H9 (cell line): ENCODE measurements around the gene NDUFS3. TPM values are rescaled to one million over a fixed set of nuclear protein-coding genes. Genes with fewer than 3 reads are reported as not detected.

ENCODE experiments used
- DNase-seq: peaks from one replicate; pipeline ENCODE4 v3.0.0-alpha.2; 2017
- H2AFZ ChIP-seq: one replicate; pipeline ENCODE4 v1.6.1; 2013; ENCODE audit warnings: mild to moderate bottlenecking, low read length, control low read depth, moderate library complexity
- H2AK5ac ChIP-seq: 2 replicates; pipeline ENCODE4 v1.6.1; 2013; ENCODE audit warnings: low read length, control low read depth, mixed read lengths; ENCODE audit not compliant: insufficient read length
- H2BK120ac ChIP-seq: one replicate; pipeline ENCODE4 v1.6.1; 2013; ENCODE audit warnings: low read depth, mild to moderate bottlenecking, low read length, control low read depth, inconsistent platforms; ENCODE audit not compliant: poor library complexity, severe bottlenecking
- H2BK12ac ChIP-seq: 2 replicates; pipeline ENCODE4 v1.6.1; 2013; ENCODE audit warnings: low read length, control low read depth, mixed read lengths, low read depth; ENCODE audit not compliant: insufficient read length
- H2BK15ac ChIP-seq: 2 replicates; pipeline ENCODE4 v1.6.1; 2013; ENCODE audit warnings: low read depth, low read length, control low read depth
- H2BK20ac ChIP-seq: one replicate; pipeline ENCODE4 v1.6.1; 2013; ENCODE audit warnings: low read depth, mild to moderate bottlenecking, low read length, control low read depth, inconsistent platforms; ENCODE audit not compliant: poor library complexity, severe bottlenecking
- H2BK5ac ChIP-seq: 2 replicates; pipeline ENCODE4 v1.6.1; 2013; ENCODE audit warnings: low read length, control low read depth, mixed read lengths; ENCODE audit not compliant: insufficient read length
- H3K14ac ChIP-seq: 2 replicates; pipeline ENCODE4 v1.6.1; 2013; ENCODE audit warnings: low read length, control low read depth; ENCODE audit not compliant: insufficient read depth
- H3K18ac ChIP-seq: 2 replicates; pipeline ENCODE4 v1.6.1; 2013; ENCODE audit warnings: low read depth, mild to moderate bottlenecking, mixed read lengths, low read length, control low read depth; ENCODE audit not compliant: insufficient read length
- H3K23ac ChIP-seq: 2 replicates; pipeline ENCODE4 v1.6.1; 2013; ENCODE audit warnings: low read length, control low read depth, mixed read lengths, low read depth; ENCODE audit not compliant: insufficient read length
- H3K23me2 ChIP-seq: 2 replicates; pipeline ENCODE4 v1.6.1; 2013; ENCODE audit warnings: low read depth, mild to moderate bottlenecking, mixed read lengths, low read length, control low read depth; ENCODE audit not compliant: insufficient read length, poor library complexity, severe bottlenecking
- H3K27ac ChIP-seq: 2 replicates; pipeline ENCODE4 v1.5.1; 2013; ENCODE audit warnings: low read length, control low read depth, mixed read lengths, low read depth; ENCODE audit not compliant: insufficient read length
- H3K27me3 ChIP-seq: 2 replicates; pipeline ENCODE4 v1.6.1; 2013; ENCODE audit warnings: low read length, control low read depth, inconsistent platforms; ENCODE audit not compliant: insufficient read depth
- H3K4ac ChIP-seq: 2 replicates; pipeline ENCODE4 v1.6.1; 2013; ENCODE audit warnings: low read depth, mild to moderate bottlenecking, control low read depth, inconsistent platforms, low read length, moderate library complexity
- H3K4me1 ChIP-seq: 2 replicates; pipeline ENCODE4 v1.6.1; 2013; ENCODE audit warnings: low read length, control low read depth, inconsistent platforms; ENCODE audit not compliant: insufficient read depth
- H3K4me2 ChIP-seq: 2 replicates; pipeline ENCODE4 v1.6.1; 2013; ENCODE audit warnings: low read length, control low read depth, mixed read lengths; ENCODE audit not compliant: insufficient read length, insufficient read depth
- H3K56ac ChIP-seq: 2 replicates; pipeline ENCODE4 v1.6.1; 2013; ENCODE audit warnings: low read depth, mild to moderate bottlenecking, mixed read lengths, low read length, control low read depth; ENCODE audit not compliant: insufficient read length
- H3K79me1 ChIP-seq: 2 replicates; pipeline ENCODE4 v1.6.1; 2013; ENCODE audit warnings: low read depth, mild to moderate bottlenecking, moderate library complexity, low read length, control low read depth, inconsistent platforms; ENCODE audit not compliant: insufficient read depth, poor library complexity, severe bottlenecking
- H3K79me2 ChIP-seq: 2 replicates; pipeline ENCODE4 v1.6.1; 2013; ENCODE audit warnings: low read length, control low read depth, inconsistent platforms; ENCODE audit not compliant: insufficient read depth
- H3K9ac ChIP-seq: 2 replicates; pipeline ENCODE4 v1.6.1; 2013; ENCODE audit warnings: low read length, control low read depth, mixed read lengths; ENCODE audit not compliant: insufficient read length; ENCODE audit errors: extremely low read depth
- H3K9me3 ChIP-seq: one replicate; pipeline ENCODE4 v1.6.1; 2013; ENCODE audit warnings: low read depth, low read length, inconsistent platforms; ENCODE audit not compliant: control insufficient read depth
- H3T11ph ChIP-seq: one replicate; pipeline ENCODE4 v1.6.1; 2013; ENCODE audit warnings: mild to moderate bottlenecking, low read length, control low read depth, inconsistent platforms
- H4K20me1 ChIP-seq: one replicate; pipeline ENCODE4 v1.6.1; 2013; ENCODE audit not compliant: control insufficient read depth, insufficient read length, insufficient read depth
- H4K5ac ChIP-seq: 2 replicates; pipeline ENCODE4 v1.6.1; 2013; ENCODE audit warnings: low read depth, mild to moderate bottlenecking, mixed read lengths, low read length, control low read depth; ENCODE audit not compliant: insufficient read length
- H4K8ac ChIP-seq: replicated peaks from 2 replicates; pipeline ENCODE4 v1.6.1; 2013; ENCODE audit warnings: low read length, control low read depth, mixed read lengths, low read depth; ENCODE audit not compliant: insufficient read length
- H4K91ac ChIP-seq: 2 replicates; pipeline ENCODE4 v1.6.1; 2013; ENCODE audit warnings: low read depth, mild to moderate bottlenecking, moderate library complexity, mixed read lengths, low read length, control low read depth; ENCODE audit not compliant: insufficient read length
- H3K27ac Mint-ChIP-seq, 3 experiments: 2 replicates in 2 of 3; 3 replicates in 1 of 3; pipeline ENCODE4 v1.8.0; 2020 to 2021; ENCODE audit warnings: mixed read lengths in 3 of 3, mild to moderate bottlenecking in 1 of 3, moderate library complexity in 1 of 3
- H3K27me3 Mint-ChIP-seq: 2 replicates; pipeline ENCODE4 v1.8.0; 2021; ENCODE audit warnings: low read depth, mild to moderate bottlenecking, moderate library complexity, mixed read lengths
- H3K36me3 Mint-ChIP-seq, 3 experiments: 2 replicates in 2 of 3; 3 replicates in 1 of 3; pipeline ENCODE4 v1.8.0; 2020 to 2021; ENCODE audit warnings: low read depth in 3 of 3, mixed read lengths in 3 of 3; ENCODE audit not compliant: insufficient read depth in 1 of 3
- H3K4me1 Mint-ChIP-seq, 2 experiments: 2 replicates each; pipeline ENCODE4 v1.8.0; 2020; ENCODE audit warnings: mixed read lengths in 2 of 2
- H3K4me3 Mint-ChIP-seq, 2 experiments: 2 replicates in 1 of 2; 3 replicates in 1 of 2; pipeline ENCODE4 v1.8.0; 2020 to 2021; ENCODE audit warnings: mild to moderate bottlenecking in 2 of 2, mixed read lengths in 2 of 2, moderate library complexity in 1 of 2
- H3K9me3 Mint-ChIP-seq, 2 experiments: 2 replicates in 1 of 2; 3 replicates in 1 of 2; pipeline ENCODE4 v1.8.0; 2020; ENCODE audit warnings: mild to moderate bottlenecking in 2 of 2, mixed read lengths in 2 of 2, moderate library complexity in 1 of 2
- WGBS: extraction: QIAGEN DNeasy Blood & Tissue Kit; methylation state at CpG from one replicate; pipeline ENCODE4 v1.1.7; 2013; ENCODE audit warnings: missing lambda C conversion rate, low lambda C conversion rate, mixed read lengths; ENCODE audit not compliant: insufficient read length; ENCODE audit errors: extremely low coverage; 5-methylcytosine and 5-hydroxymethylcytosine counted together
- total RNA-seq: library from RNA; stranded (reverse); gene quantifications from 2 replicates; pipeline ENCODE4 v1.2.1, GENCODE V29; 2021
- TF ChIP-seq, protein P1 (sequence below): fragments of 200-600 bp; sonication (generic); conservative IDR thresholded peaks from 3 replicates; pipeline ENCODE4 v1.8.0; 2021; ENCODE audit warnings: antibody characterized with exemption, mild to moderate bottlenecking

The NDUFS3 gene
- total RNA-seq, 1 experiment from 2014 or later: 144 TPM

DNA sequence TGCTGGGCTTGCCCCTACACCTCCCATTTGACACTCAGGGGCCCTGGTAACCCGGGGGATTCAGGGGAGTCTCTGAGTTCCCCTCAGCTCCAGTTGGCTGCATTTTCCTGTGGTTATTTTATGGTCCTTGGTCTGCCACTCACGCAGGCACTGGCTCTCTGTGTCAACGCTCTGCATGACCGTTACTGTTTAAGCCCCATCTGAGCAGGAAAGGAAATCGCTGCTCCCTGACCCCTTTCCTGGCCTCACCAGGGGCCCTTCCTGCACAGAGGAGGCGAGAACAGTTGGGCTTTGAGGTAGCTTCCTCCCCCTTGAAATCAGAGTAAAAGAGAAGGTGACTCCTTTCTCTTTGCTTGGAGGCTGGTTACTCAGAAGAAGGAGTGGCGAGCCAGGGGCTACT lies 12.9 kb downstream of the NDUFS3 start:
- Histone ChIP-seq H3K23ac (no peak overlapping the region), H2AFZ (no peak overlapping the region), H3K4me2 (no peak overlapping the region), H4K20me1 (no peaks in the 10 kb centered on the region), H3K18ac (no peak overlapping the region), H3K9ac (no peak overlapping the region), H3K79me2 (no peaks in the 10 kb centered on the region), H4K91ac (no peak overlapping the region), H4K8ac (no peak overlapping the region), H3K27ac (no peak overlapping the region), H2AK5ac (no peak overlapping the region), H2BK15ac (no peak overlapping the region), H3K23me2 (peaks cover 13% of the 10 kb centered on the region), H2BK120ac (no peak overlapping the region), H3K9me3 (no peaks in the 10 kb centered on the region), H3T11ph (no peak overlapping the region), H3K4ac (no peak overlapping the region), H3K4me1 (no peaks in the 10 kb centered on the region), H2BK12ac (no peak overlapping the region), H3K79me1 (no peaks in the 10 kb centered on the region), H3K56ac (no peak overlapping the region), H2BK5ac (no peak overlapping the region), H4K5ac (no peak overlapping the region), H2BK20ac (no peak overlapping the region), H3K27me3 (peaks cover 10% of the 10 kb centered on the region; the same call in 1 of the 2 replicates), H3K14ac (no peak overlapping the region)
- H3K27ac Mint-ChIP-seq: peak overlapping the region in 1 of 3 experiments; percentile 27; a peak in 1 of 7 replicates
- peaks cover 14 to 22% of the 10 kb centered on the region in 2 experiments for H3K4me1 Mint-ChIP-seq
- no peak for DNase-seq
- no peaks in the 10 kb centered on the region; a peak in 1 of 5 replicates for H3K9me3 Mint-ChIP-seq
- H3K27me3 Mint-ChIP-seq: peaks cover 41% of the 10 kb centered on the region
- WGBS: no CpG with 5 or more reads among the region's 7 CpGs
- peak overlapping the region in 1 of 2 experiments; percentile 93; a peak in 3 of 5 replicates for H3K4me3 Mint-ChIP-seq
- TF ChIP-seq, protein P1, sequence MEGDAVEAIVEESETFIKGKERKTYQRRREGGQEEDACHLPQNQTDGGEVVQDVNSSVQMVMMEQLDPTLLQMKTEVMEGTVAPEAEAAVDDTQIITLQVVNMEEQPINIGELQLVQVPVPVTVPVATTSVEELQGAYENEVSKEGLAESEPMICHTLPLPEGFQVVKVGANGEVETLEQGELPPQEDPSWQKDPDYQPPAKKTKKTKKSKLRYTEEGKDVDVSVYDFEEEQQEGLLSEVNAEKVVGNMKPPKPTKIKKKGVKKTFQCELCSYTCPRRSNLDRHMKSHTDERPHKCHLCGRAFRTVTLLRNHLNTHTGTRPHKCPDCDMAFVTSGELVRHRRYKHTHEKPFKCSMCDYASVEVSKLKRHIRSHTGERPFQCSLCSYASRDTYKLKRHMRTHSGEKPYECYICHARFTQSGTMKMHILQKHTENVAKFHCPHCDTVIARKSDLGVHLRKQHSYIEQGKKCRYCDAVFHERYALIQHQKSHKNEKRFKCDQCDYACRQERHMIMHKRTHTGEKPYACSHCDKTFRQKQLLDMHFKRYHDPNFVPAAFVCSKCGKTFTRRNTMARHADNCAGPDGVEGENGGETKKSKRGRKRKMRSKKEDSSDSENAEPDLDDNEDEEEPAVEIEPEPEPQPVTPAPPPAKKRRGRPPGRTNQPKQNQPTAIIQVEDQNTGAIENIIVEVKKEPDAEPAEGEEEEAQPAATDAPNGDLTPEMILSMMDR: no peak
- H3K36me3 Mint-ChIP-seq: no peaks in the 10 kb centered on the region
